ENCODE results near the gene FAM228A. TPM values are rescaled to one million over a fixed set of nuclear protein-coding genes. Genes with fewer than 3 reads are reported as not detected.
"Not testable (repeated sequence)": the region's sequence is repeated elsewhere in the genome, so short reads cannot be mapped to it uniquely, and the experiment has no call there.

Gene FAM228A
- polyA plus RNA-seq, 1 donor from 2014 or later: 2.6 TPM

- Histone ChIP-seq H3K79me2 (replicated peaks; ENCODE audit: insufficient read depth, low read length) (no peaks in the 10 kb centered on the region), H4K20me1 (ENCODE audit: insufficient read depth) (no peaks in the 10 kb centered on the region)
Observed at GRCh38 chr2:24191848-24192247, 17.0 kb downstream of the FAM228A start.

GRCh38 chr2:24197213-24197612 lies 22.4 kb downstream of the FAM228A start:
- H3K9ac ChIP-seq (ENCODE audit: low read length); H3K4me2 ChIP-seq (ENCODE audit: low read length); H3K36me3 ChIP-seq (ENCODE audit: insufficient read depth, low read length); H4K20me1 ChIP-seq (ENCODE audit: insufficient read depth); H3K27ac ChIP-seq (ENCODE audit: low read length); H2AFZ ChIP-seq (ENCODE audit: low read depth, low read length); H3K79me2 ChIP-seq (replicated peaks; ENCODE audit: insufficient read depth, low read length); H3K9me2 ChIP-seq (ENCODE audit: insufficient read depth, low read length); H3F3A ChIP-seq (ENCODE audit: insufficient read depth, low read length, poor library complexity, severe bottlenecking); H3K4me3 ChIP-seq (ENCODE audit: low read length); H3K27me3 ChIP-seq (ENCODE audit: insufficient read depth, low read depth, low read length); H3K9me3 ChIP-seq (ENCODE audit: low read length): not testable (repeated sequence)

More at GRCh38 chr2:24191848-24192247, 17.0 kb downstream of the FAM228A start:
- Histone ChIP-seq H3K4me3 (ENCODE audit: low read length) (no peak overlapping the region), H3K4me2 (ENCODE audit: low read length) (no peak overlapping the region), H3K9me2 (ENCODE audit: insufficient read depth, low read length) (no peaks in the 10 kb centered on the region), H3K9ac (ENCODE audit: low read length) (no peak overlapping the region), H3K36me3 (ENCODE audit: insufficient read depth, low read length) (peaks cover 8% of the 10 kb centered on the region), H3K9me3 (ENCODE audit: low read length) (no peaks in the 10 kb centered on the region), H3K27ac (ENCODE audit: low read length) (no peak overlapping the region), H2AFZ (ENCODE audit: low read depth, low read length) (no peak overlapping the region), H3F3A (ENCODE audit: insufficient read depth, low read length, poor library complexity, severe bottlenecking) (no peaks in the 10 kb centered on the region), H3K27me3 (ENCODE audit: insufficient read depth, low read depth, low read length) (no peaks in the 10 kb centered on the region)
- TF ChIP-seq MXI1 (conservative IDR thresholded peaks at IDR 0.05; ENCODE audit: poor library complexity, severe bottlenecking) (no peak), POLR2AphosphoS5 (IDR thresholded peaks at IDR 0.05) (no peak)

- no peak overlapping the region for H3K4me3 ChIP-seq (ENCODE audit: low read length)
- no peaks in the 10 kb centered on the region for H3K27me3 ChIP-seq (ENCODE audit: insufficient read depth, low read depth, low read length)
- H3K36me3 ChIP-seq (ENCODE audit: insufficient read depth, low read length): no peaks in the 10 kb centered on the region
- H3K9me2 ChIP-seq (ENCODE audit: insufficient read depth, low read length): no peaks in the 10 kb centered on the region
- H3K9me3 ChIP-seq (ENCODE audit: low read length): no peaks in the 10 kb centered on the region
- no peak for TF ChIP-seq EP300 (conservative IDR thresholded peaks at IDR 0.05; ENCODE audit: poor library complexity, severe bottlenecking)
- no peak for TF ChIP-seq REST (IDR thresholded peaks at IDR 0.05; ENCODE audit: borderline replicate concordance)
- no peak for TF ChIP-seq RAD21 (conservative IDR thresholded peaks at IDR 0.05)
- no peak for TF ChIP-seq POLR2AphosphoS5 (IDR thresholded peaks at IDR 0.05)
- no peak for TF ChIP-seq TAF1 (IDR thresholded peaks at IDR 0.05; ENCODE audit: low read depth)
- TF ChIP-seq SMC3 (conservative IDR thresholded peaks at IDR 0.05; ENCODE audit: poor library complexity): no peak
- no peak for TF ChIP-seq CTCF (IDR thresholded peaks at IDR 0.05; ENCODE audit: poor library complexity, severe bottlenecking)
- no peak for TF ChIP-seq EZH2 (IDR thresholded peaks at IDR 0.05; ENCODE audit: borderline replicate concordance, insufficient read depth, low read length, poor library complexity, severe bottlenecking)
- TF ChIP-seq MXI1 (conservative IDR thresholded peaks at IDR 0.05; ENCODE audit: poor library complexity, severe bottlenecking): no peak
- H3F3A ChIP-seq (ENCODE audit: insufficient read depth, low read length, poor library complexity, severe bottlenecking): no peaks in the 10 kb centered on the region
- no peak overlapping the region for H2AFZ ChIP-seq (ENCODE audit: low read depth, low read length)
- no peak overlapping the region for H3K4me2 ChIP-seq (ENCODE audit: low read length)
- no peaks in the 10 kb centered on the region for H4K20me1 ChIP-seq (ENCODE audit: insufficient read depth)
- H3K9ac ChIP-seq (ENCODE audit: low read length): no peak overlapping the region
- no peak overlapping the region for H3K27ac ChIP-seq (ENCODE audit: low read length)
- no peaks in the 10 kb centered on the region for H3K79me2 ChIP-seq (replicated peaks; ENCODE audit: insufficient read depth, low read length)
Observed at GRCh38 chr2:24199968-24200590, 25.2 kb downstream of the FAM228A start.
